HG02623 (cell line): ENCODE results near the gene CWC25.
A peak's percentile ranks its signal among the peaks of the same experiment; 100 is the strongest.
"Not testable (repeated sequence)": the region's sequence is repeated elsewhere in the genome, so short reads cannot be mapped to it uniquely, and the experiment has no call there.

Experiments
- ATAC-seq: cut with Tn5 transposase; IDR thresholded peaks from one replicate; pipeline ENCODE4 v1.9.1; 2021; ENCODE audit warnings: moderate library complexity; ENCODE audit not compliant: unreplicated experiment

Gene CWC25

GRCh38 chr17:38790148-38790707 is 34.9 kb downstream of the CWC25 start:
- ATAC-seq, result not testable (repeated sequence)

GRCh38 chr17:38789185-38789584 is 35.9 kb downstream of the CWC25 start:
- no peak for ATAC-seq

- ATAC-seq, result not testable (repeated sequence)
These were observed 37.1 kb downstream of the CWC25 start for GRCh38 chr17:38787999-38788398.

- no peak for ATAC-seq
These were observed 38.7 kb downstream of the CWC25 start for GRCh38 chr17:38786372-38786771.

GRCh38 chr17:38783227-38783626 is 41.9 kb downstream of the CWC25 start:
- no peak for ATAC-seq

- no peak for ATAC-seq
These were observed 45.0 kb downstream of the CWC25 start for GRCh38 chr17:38779965-38780752.

- ATAC-seq, result no peak
These were observed 47.4 kb downstream of the CWC25 start for GRCh38 chr17:38777641-38778250.

- no peak for ATAC-seq
These were observed 51.9 kb downstream of the CWC25 start for GRCh38 chr17:38773258-38773657.

GRCh38 chr17:38768417-38768816 is 56.7 kb downstream of the CWC25 start:
- ATAC-seq, result no peak

GRCh38 chr17:38766341-38766740 is 58.8 kb downstream of the CWC25 start:
- no peak for ATAC-seq

GRCh38 chr17:38762231-38762630 is 62.9 kb downstream of the CWC25 start:
- ATAC-seq, result no peak

GRCh38 chr17:38761612-38762011 is 63.5 kb downstream of the CWC25 start:
- ATAC-seq, result no peak

GRCh38 chr17:38753071-38753506 is 72.0 kb downstream of the CWC25 start:
- no peak for ATAC-seq

GRCh38 chr17:38752308-38753070 is 72.6 kb downstream of the CWC25 start, which contains the start of gene PSMB3:
Gene PSMB3, plus strand, starts transcription at chr17:38752741. Its CDS starts 86 bp downstream, at chr17:38752827.
- peak; percentile 89 for ATAC-seq

GRCh38 chr17:38751808-38752307 is 73.3 kb downstream of the CWC25 start:
- ATAC-seq, result no peak

GRCh38 chr17:38751144-38751807 is 73.8 kb downstream of the CWC25 start:
- ATAC-seq, result no peak
